Endodermal cell (in vitro differentiated cells): ENCODE results near the gene SLC6A5. TPM values are rescaled to one million over a fixed set of nuclear protein-coding genes. Genes with fewer than 3 reads are reported as not detected.

Experiments
- DNase-seq: peaks from one replicate; pipeline ENCODE4 v3.0.0-alpha.2; 2017
- H3K27ac ChIP-seq: 2 replicates; pipeline ENCODE4 v1.5.1; 2013; ENCODE audit warnings: mild to moderate bottlenecking, low read depth, low read length, moderate library complexity
- H3K27me3 ChIP-seq: 2 replicates; pipeline ENCODE4 v1.6.1; 2013; ENCODE audit warnings: mild to moderate bottlenecking, low read length, moderate library complexity; ENCODE audit not compliant: insufficient read depth, control insufficient read depth, poor library complexity, severe bottlenecking
- H3K36me3 ChIP-seq: 2 replicates; pipeline ENCODE4 v1.7.0; 2013; ENCODE audit warnings: mild to moderate bottlenecking, low read length, moderate library complexity; ENCODE audit not compliant: control insufficient read depth, insufficient read depth
- H3K4me1 ChIP-seq: one replicate; pipeline ENCODE4 v1.7.0; 2013; ENCODE audit warnings: low read length; ENCODE audit not compliant: control insufficient read depth, insufficient read depth
- H3K4me3 ChIP-seq: 2 replicates; pipeline ENCODE4 v1.5.1; 2013; ENCODE audit warnings: mild to moderate bottlenecking, low read length, moderate library complexity
- H3K9ac ChIP-seq: 2 replicates; pipeline ENCODE4 v1.6.1; 2013; ENCODE audit warnings: mild to moderate bottlenecking, low read length, moderate library complexity; ENCODE audit not compliant: poor library complexity, severe bottlenecking; ENCODE audit errors: extremely low read depth
- H3K9me3 ChIP-seq: 2 replicates; pipeline ENCODE4 v1.6.1; 2013; ENCODE audit warnings: mild to moderate bottlenecking, low read length, moderate library complexity; ENCODE audit not compliant: control insufficient read depth
- H3K27ac Mint-ChIP-seq: 2 replicates; pipeline ENCODE4 v1.8.0; 2020; ENCODE audit warnings: mixed read lengths
- H3K27me3 Mint-ChIP-seq: 2 replicates; pipeline ENCODE4 v1.8.0; 2021; ENCODE audit warnings: mild to moderate bottlenecking, mixed read lengths; ENCODE audit not compliant: insufficient read depth
- H3K36me3 Mint-ChIP-seq: 2 replicates; pipeline ENCODE4 v1.8.0; 2020; ENCODE audit warnings: low read depth, mixed read lengths
- H3K4me1 Mint-ChIP-seq: 2 replicates; pipeline ENCODE4 v1.8.0; 2020; ENCODE audit warnings: mixed read lengths
- H3K4me3 Mint-ChIP-seq: 2 replicates; pipeline ENCODE4 v1.8.0; 2020; ENCODE audit warnings: mild to moderate bottlenecking, moderate library complexity, mixed read lengths
- H3K9me3 Mint-ChIP-seq: 2 replicates; pipeline ENCODE4 v1.8.0; 2020; ENCODE audit warnings: mild to moderate bottlenecking, mixed read lengths
- CTCF ChIP-seq: fragments of 200-600 bp; sonication (generic); conservative IDR thresholded peaks from 2 replicates; pipeline ENCODE4 v1.5.0; 2021; ENCODE audit warnings: antibody characterized with exemption, mild to moderate bottlenecking
- WGBS, 2 experiments: methylation state at CpG; one replicate each; pipeline versions ENCODE4 v1.1.5 to v1.1.7; 2013; ENCODE audit warnings: missing lambda C conversion rate in 2 of 2, mixed read lengths in 1 of 2; ENCODE audit not compliant: insufficient coverage in 1 of 2, insufficient read length in 1 of 2; 5-methylcytosine and 5-hydroxymethylcytosine counted together
- total RNA-seq, 2 donors: library from RNA; stranded (reverse); fragmentation: NEBNext Ultra II Directional in 1 of 2; extraction: Animal tissue kit (Norgen Biotek cat#: 25700) in 1 of 2; gene quantifications; 2 replicates in 1 of 2; 3 replicates in 1 of 2; pipeline ENCODE4 v1.2.1, GENCODE V29; 2021

SLC6A5 gene
- total RNA-seq, 2 donors from 2014 or later = not detected

- Mint-ChIP-seq H3K9me3 (no peaks in the 10 kb centered on the region), H3K4me3 (no peak overlapping the region), H3K27me3 (peaks cover 31% of the 10 kb centered on the region), H3K4me1 (peaks cover 16% of the 10 kb centered on the region), H3K36me3 (no peaks in the 10 kb centered on the region), H3K27ac (no peak overlapping the region)
- H3K27ac ChIP-seq = no peak overlapping the region
- H3K9ac ChIP-seq = no peak overlapping the region
- TF ChIP-seq CTCF = no peak
- no peaks in the 10 kb centered on the region for H3K9me3 ChIP-seq
- H3K4me1 ChIP-seq = peaks cover 6% of the 10 kb centered on the region
- H3K4me3 ChIP-seq = no peak overlapping the region
- DNase-seq = no peak
- 87 to 88% methylated on average over 3 of the region's 3 CpGs for WGBS, 2 experiments
- peaks cover 8% of the 10 kb centered on the region for H3K27me3 ChIP-seq
- H3K36me3 ChIP-seq = no peaks in the 10 kb centered on the region
Measured at GRCh38 chr11:20639688-20640087, 40.3 kb downstream of the SLC6A5 start.

- TF ChIP-seq CTCF = no peak
- peaks cover 38% of the 10 kb centered on the region for H3K27me3 Mint-ChIP-seq
- peaks cover 8% of the 10 kb centered on the region for H3K27me3 ChIP-seq
- no peak overlapping the region for H3K4me3 ChIP-seq
- H3K9me3 Mint-ChIP-seq = no peaks in the 10 kb centered on the region
- peaks cover 14% of the 10 kb centered on the region for H3K4me1 Mint-ChIP-seq
- DNase-seq = no peak
- H3K4me3 Mint-ChIP-seq = no peak overlapping the region
- no peaks in the 10 kb centered on the region for H3K9me3 ChIP-seq
- WGBS, 2 experiments = 100% methylated on average over 2 of the region's 2 CpGs; no CpG with 5 or more reads in 1 of the 2 experiments
- H3K36me3 ChIP-seq = no peaks in the 10 kb centered on the region
- H3K27ac ChIP-seq = no peak overlapping the region
- H3K4me1 ChIP-seq = peaks cover 6% of the 10 kb centered on the region
- H3K9ac ChIP-seq = no peak overlapping the region
- no peak overlapping the region for H3K27ac Mint-ChIP-seq
- H3K36me3 Mint-ChIP-seq = no peaks in the 10 kb centered on the region
Measured at GRCh38 chr11:20640401-20640800, 41.0 kb downstream of the SLC6A5 start.

- peaks cover 37% of the 10 kb centered on the region for H3K27me3 Mint-ChIP-seq
- no peak overlapping the region for H3K27ac Mint-ChIP-seq
- no peak overlapping the region for H3K4me3 ChIP-seq
- no peaks in the 10 kb centered on the region for H3K9me3 Mint-ChIP-seq
- no peak for DNase-seq
- no peaks in the 10 kb centered on the region for H3K27me3 ChIP-seq
- H3K4me1 ChIP-seq = no peaks in the 10 kb centered on the region
- H3K36me3 Mint-ChIP-seq = no peaks in the 10 kb centered on the region
- no peak overlapping the region for H3K9ac ChIP-seq
- no peak for TF ChIP-seq CTCF
- no peak overlapping the region for H3K4me3 Mint-ChIP-seq
- no peaks in the 10 kb centered on the region for H3K9me3 ChIP-seq
- WGBS, 2 experiments = 90 to 94% methylated on average over 4 of the region's 4 CpGs
- no peaks in the 10 kb centered on the region for H3K36me3 ChIP-seq
- no peak overlapping the region for H3K27ac ChIP-seq
- peaks cover 4% of the 10 kb centered on the region for H3K4me1 Mint-ChIP-seq
Measured at GRCh38 chr11:20644360-20644759, 45.0 kb downstream of the SLC6A5 start.
